NB4 (cell line): ENCODE measurements around the gene TTLL6.

Source experiments
- CTCF ChIP-seq: IDR thresholded peaks from one replicate; pipeline ENCODE4 v1.5.1; 2012; ENCODE audit warnings: low read depth, low read length
- POLR2A ChIP-seq: IDR thresholded peaks from 2 replicates; pipeline ENCODE4 v1.6.1; 2011; ENCODE audit warnings: mild to moderate bottlenecking; ENCODE audit not compliant: insufficient read length; ENCODE audit errors: extremely low read depth

DNA sequence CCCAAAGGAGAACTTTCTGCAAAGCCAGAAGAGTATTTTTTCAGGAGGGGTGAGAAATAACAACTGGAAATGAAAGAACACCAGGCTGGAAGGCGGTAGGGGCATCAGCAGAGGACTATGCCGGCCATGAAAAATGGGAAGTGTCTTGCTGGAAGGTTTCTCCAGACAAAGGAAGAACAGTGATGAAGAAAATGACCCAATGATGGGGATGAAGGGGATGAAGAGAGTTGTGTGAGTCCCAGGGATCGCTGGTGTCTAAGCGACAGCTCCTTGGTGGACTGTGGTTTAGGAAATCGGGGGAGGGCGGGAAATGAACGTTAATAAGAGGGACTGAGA lies 623 bp downstream of the TTLL6 start:
- TF ChIP-seq POLR2A (no peak), CTCF (no peak)
